Activated naive CD8-positive, alpha-beta T cell (primary cell): ENCODE data around the gene CCDC127.
"Not testable (repeated sequence)": the region's sequence is repeated elsewhere in the genome, so short reads cannot be mapped to it uniquely, and the experiment has no call there.

Experiments
- H3K27ac Mint-ChIP-seq: one replicate; pipeline ENCODE4 v1.8.0; 2021; ENCODE audit warnings: mixed read lengths
- H3K27me3 Mint-ChIP-seq: one replicate; pipeline ENCODE4 v1.8.0; 2021; ENCODE audit warnings: mixed read lengths
- H3K36me3 Mint-ChIP-seq: one replicate; pipeline ENCODE4 v1.8.0; 2021; ENCODE audit warnings: mixed read lengths
- H3K4me1 Mint-ChIP-seq: one replicate; pipeline ENCODE4 v1.8.0; 2021; ENCODE audit warnings: low read depth, mixed read lengths
- H3K4me3 Mint-ChIP-seq: one replicate; pipeline ENCODE4 v1.8.0; 2021; ENCODE audit warnings: mild to moderate bottlenecking, mixed read lengths
- H3K9me3 Mint-ChIP-seq: one replicate; pipeline ENCODE4 v1.8.0; 2021; ENCODE audit warnings: low read depth, mixed read lengths

CCDC127 gene

GRCh38 chr5:219460-219863, 1.5 kb upstream of the CCDC127 start:
- no peaks in the 10 kb centered on the region for H3K9me3 Mint-ChIP-seq
- peak overlapping the region; percentile 96 for H3K4me3 Mint-ChIP-seq
- peaks cover 5% of the 10 kb centered on the region for H3K36me3 Mint-ChIP-seq
- H3K27ac Mint-ChIP-seq, result peak overlapping the region; percentile 94
- peaks cover 61% of the 10 kb centered on the region for H3K4me1 Mint-ChIP-seq
- H3K27me3 Mint-ChIP-seq, result no peaks in the 10 kb centered on the region

GRCh38 chr5:218457-219291, 721 bp upstream of the CCDC127 start:
- H3K4me1 Mint-ChIP-seq, result peaks cover 66% of the 10 kb centered on the region
- H3K36me3 Mint-ChIP-seq, result peaks cover 8% of the 10 kb centered on the region
- H3K4me3 Mint-ChIP-seq, result peak overlapping the region; percentile 96
- H3K27ac Mint-ChIP-seq, result peak overlapping the region; percentile 94
- no peaks in the 10 kb centered on the region for H3K9me3 Mint-ChIP-seq
- no peaks in the 10 kb centered on the region for H3K27me3 Mint-ChIP-seq

GRCh38 chr5:216076-216475, 1.9 kb downstream of the CCDC127 start:
- not testable (repeated sequence) for H3K27me3 Mint-ChIP-seq, H3K36me3 Mint-ChIP-seq, H3K9me3 Mint-ChIP-seq
- peak overlapping the region; percentile 75 for H3K4me3 Mint-ChIP-seq
- H3K4me1 Mint-ChIP-seq, result peaks cover 45% of the 10 kb centered on the region
- peak overlapping the region; percentile 91 for H3K27ac Mint-ChIP-seq

DNA sequence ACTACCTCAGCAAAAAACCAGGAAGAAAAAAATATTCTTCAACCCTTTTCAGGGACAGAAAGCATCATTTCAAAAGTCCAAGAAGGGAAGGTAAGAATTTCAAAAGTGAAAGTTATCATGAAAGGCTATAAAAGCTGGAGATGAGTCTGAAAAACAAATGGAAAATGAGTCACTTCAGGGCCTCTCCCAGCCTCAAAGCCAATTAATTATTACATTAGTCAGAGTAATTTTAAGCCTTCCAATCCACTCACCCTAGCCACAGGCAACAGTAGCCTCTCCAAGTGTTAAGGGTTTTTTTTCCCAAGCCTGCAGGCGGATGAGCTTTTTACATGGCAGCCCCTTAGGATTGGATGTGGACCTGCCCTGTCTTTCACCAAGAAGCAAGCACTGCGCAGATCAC, 2.7 kb downstream of the CCDC127 start:
- peak overlapping the region; percentile 91 for H3K27ac Mint-ChIP-seq
- not testable (repeated sequence) for H3K36me3 Mint-ChIP-seq, H3K9me3 Mint-ChIP-seq, H3K27me3 Mint-ChIP-seq
- H3K4me1 Mint-ChIP-seq, result peaks cover 42% of the 10 kb centered on the region
- H3K4me3 Mint-ChIP-seq, result peak overlapping the region; percentile 75

- peak overlapping the region; percentile 91 for H3K27ac Mint-ChIP-seq
These were observed 4.1 kb downstream of the CCDC127 start for GRCh38 chr5:213803-214395.

GRCh38 chr5:208449-209114, 9.4 kb downstream of the CCDC127 start:
- H3K4me1 Mint-ChIP-seq, result peaks cover 21% of the 10 kb centered on the region
- peaks cover 3% of the 10 kb centered on the region for H3K36me3 Mint-ChIP-seq
- H3K9me3 Mint-ChIP-seq, result no peaks in the 10 kb centered on the region
- no peak overlapping the region for H3K27ac Mint-ChIP-seq
- H3K27me3 Mint-ChIP-seq, result no peaks in the 10 kb centered on the region
- no peak overlapping the region for H3K4me3 Mint-ChIP-seq

More at GRCh38 chr5:213803-214395, 4.1 kb downstream of the CCDC127 start:
- Mint-ChIP-seq H3K9me3 (no peaks in the 10 kb centered on the region), H3K4me3 (peak overlapping the region; percentile 75), H3K27me3 (no peaks in the 10 kb centered on the region), H3K36me3 (peaks cover 9% of the 10 kb centered on the region), H3K4me1 (peaks cover 43% of the 10 kb centered on the region)

- no peaks in the 10 kb centered on the region for H3K9me3 Mint-ChIP-seq
- H3K36me3 Mint-ChIP-seq, result peaks cover 3% of the 10 kb centered on the region
- H3K27ac Mint-ChIP-seq, result peak overlapping the region; percentile 38
- H3K4me3 Mint-ChIP-seq, result no peak overlapping the region
- H3K4me1 Mint-ChIP-seq, result peaks cover 21% of the 10 kb centered on the region
- H3K27me3 Mint-ChIP-seq, result no peaks in the 10 kb centered on the region
These were observed 10.4 kb downstream of the CCDC127 start for GRCh38 chr5:207599-207998.

GRCh38 chr5:206927-207536, 10.9 kb downstream of the CCDC127 start:
- Mint-ChIP-seq H3K27ac (peak overlapping the region; percentile 38), H3K36me3 (peaks cover 3% of the 10 kb centered on the region), H3K4me3 (no peak overlapping the region), H3K27me3 (no peaks in the 10 kb centered on the region), H3K4me1 (peaks cover 21% of the 10 kb centered on the region), H3K9me3 (no peaks in the 10 kb centered on the region)

DNA sequence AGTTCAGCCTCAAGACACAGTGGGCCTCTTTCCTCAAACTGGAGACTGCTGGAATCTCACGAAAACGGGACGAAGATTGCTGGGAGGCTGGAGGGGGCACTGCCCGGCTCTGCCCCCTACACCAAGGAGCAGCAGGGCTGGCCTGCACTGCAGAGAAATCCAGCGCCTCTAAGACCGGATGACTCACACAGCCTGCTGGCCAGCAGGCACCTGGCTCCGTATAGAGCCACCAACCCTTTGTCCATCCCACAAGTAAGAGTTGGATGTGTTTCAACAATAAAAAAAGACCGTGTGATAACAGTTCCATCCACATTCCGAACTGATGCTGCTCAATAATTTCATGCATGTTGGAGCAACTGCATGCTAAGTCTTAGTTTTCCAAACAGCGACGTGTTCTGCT, 11.5 kb downstream of the CCDC127 start:
- Mint-ChIP-seq H3K4me1 (peaks cover 21% of the 10 kb centered on the region), H3K27me3 (no peaks in the 10 kb centered on the region), H3K9me3 (no peaks in the 10 kb centered on the region), H3K36me3 (peaks cover 3% of the 10 kb centered on the region), H3K4me3 (no peak overlapping the region), H3K27ac (peak overlapping the region; percentile 41)

DNA sequence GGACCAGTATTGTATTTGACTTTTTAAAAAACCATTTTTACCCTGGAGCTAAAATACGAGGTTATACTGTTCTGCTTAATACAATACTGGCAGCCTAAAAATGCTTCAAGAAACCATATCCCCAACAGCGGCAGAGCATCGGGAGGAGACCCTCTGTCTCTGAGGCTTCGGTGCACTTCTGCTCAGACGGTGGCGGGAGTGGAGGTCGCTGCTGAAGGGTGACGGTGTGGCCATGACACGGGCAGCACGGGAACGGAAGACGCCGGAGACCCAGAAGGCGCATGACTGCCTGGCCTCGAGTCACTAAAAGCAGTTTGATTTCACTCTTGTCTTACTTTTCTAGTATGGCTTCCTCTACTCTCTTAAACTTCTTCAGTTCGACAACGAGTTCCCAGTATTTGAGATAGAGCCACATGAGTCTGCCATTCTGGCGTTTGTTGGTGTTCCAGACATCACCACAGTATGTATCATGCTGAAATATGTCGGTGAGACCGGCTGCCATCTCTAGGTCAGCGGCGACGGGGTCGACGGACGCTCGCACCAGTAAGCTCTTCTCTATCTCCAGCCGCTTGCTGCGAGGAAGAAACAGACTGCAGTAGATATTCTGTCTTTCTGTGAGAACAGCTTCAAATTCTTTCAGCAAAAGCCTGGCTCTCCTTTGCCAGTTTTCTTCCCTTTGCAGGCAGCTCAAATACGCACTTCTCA, 12.8 kb downstream of the CCDC127 start:
- no peak overlapping the region for H3K27ac Mint-ChIP-seq
- H3K36me3 Mint-ChIP-seq, result no peaks in the 10 kb centered on the region
- H3K27me3 Mint-ChIP-seq, result no peaks in the 10 kb centered on the region
- H3K9me3 Mint-ChIP-seq, result no peaks in the 10 kb centered on the region
- H3K4me1 Mint-ChIP-seq, result peaks cover 19% of the 10 kb centered on the region
- no peak overlapping the region for H3K4me3 Mint-ChIP-seq

GRCh38 chr5:204462-204861, 13.5 kb downstream of the CCDC127 start:
- no peaks in the 10 kb centered on the region for H3K9me3 Mint-ChIP-seq
- no peak overlapping the region for H3K27ac Mint-ChIP-seq
- H3K4me3 Mint-ChIP-seq, result no peak overlapping the region
- peaks cover 12% of the 10 kb centered on the region for H3K4me1 Mint-ChIP-seq
- no peaks in the 10 kb centered on the region for H3K36me3 Mint-ChIP-seq
- H3K27me3 Mint-ChIP-seq, result no peaks in the 10 kb centered on the region

DNA sequence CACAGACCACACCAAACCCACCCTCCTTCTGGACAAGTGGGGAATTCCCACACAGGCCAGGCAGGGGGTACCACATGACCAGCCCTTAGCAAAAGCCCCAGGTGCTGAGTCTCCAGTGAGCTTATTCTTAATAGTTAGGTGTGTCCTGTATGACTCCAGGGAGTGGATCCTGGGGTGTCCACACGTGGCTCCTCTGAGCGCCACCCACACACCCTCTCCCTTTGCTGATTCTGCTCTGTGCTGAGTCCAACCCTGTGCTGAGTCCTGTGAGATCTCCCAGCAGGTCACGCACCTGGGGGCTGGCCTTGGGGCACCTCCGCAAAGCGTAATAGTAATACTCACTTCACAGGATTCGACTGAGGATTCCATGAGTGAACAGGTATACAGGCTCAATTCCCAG, 14.0 kb downstream of the CCDC127 start:
- no peaks in the 10 kb centered on the region for H3K27me3 Mint-ChIP-seq
- H3K9me3 Mint-ChIP-seq, result no peaks in the 10 kb centered on the region
- H3K4me3 Mint-ChIP-seq, result no peak overlapping the region
- no peak overlapping the region for H3K27ac Mint-ChIP-seq
- H3K36me3 Mint-ChIP-seq, result no peaks in the 10 kb centered on the region
- H3K4me1 Mint-ChIP-seq, result peaks cover 12% of the 10 kb centered on the region

GRCh38 chr5:203246-203930, 14.6 kb downstream of the CCDC127 start:
- Mint-ChIP-seq H3K36me3 (no peaks in the 10 kb centered on the region), H3K9me3 (no peaks in the 10 kb centered on the region), H3K4me3 (no peak overlapping the region), H3K27ac (no peak overlapping the region), H3K4me1 (peaks cover 9% of the 10 kb centered on the region), H3K27me3 (no peaks in the 10 kb centered on the region)

GRCh38 chr5:201672-202071, 16.3 kb downstream of the CCDC127 start:
- no peaks in the 10 kb centered on the region for H3K27me3 Mint-ChIP-seq
- no peaks in the 10 kb centered on the region for H3K36me3 Mint-ChIP-seq
- H3K27ac Mint-ChIP-seq, result no peak overlapping the region
- no peaks in the 10 kb centered on the region for H3K9me3 Mint-ChIP-seq
- H3K4me3 Mint-ChIP-seq, result no peak overlapping the region
- H3K4me1 Mint-ChIP-seq, result peaks cover 2% of the 10 kb centered on the region
